ENCODE results near the gene RPS6KB1.
"Not testable (repeated sequence)": the region's sequence is repeated elsewhere in the genome, so short reads cannot be mapped to it uniquely, and the experiment has no call there.

Gene RPS6KB1

GRCh38 chr17:59892924-59893675 is at the start of gene RPS6KB1, which contains the start of gene TUBD1:
Gene RPS6KB1, plus strand, starts transcription at chr17:59893121. Its CDS starts 64 bp downstream, at chr17:59893185.
Gene TUBD1, minus strand, starts transcription at chr17:59892943. Its CDS starts 1,941 bp downstream, at chr17:59891002.
- peak; percentile 95 for DNase-seq (ENCODE audit: low read depth)

DNA sequence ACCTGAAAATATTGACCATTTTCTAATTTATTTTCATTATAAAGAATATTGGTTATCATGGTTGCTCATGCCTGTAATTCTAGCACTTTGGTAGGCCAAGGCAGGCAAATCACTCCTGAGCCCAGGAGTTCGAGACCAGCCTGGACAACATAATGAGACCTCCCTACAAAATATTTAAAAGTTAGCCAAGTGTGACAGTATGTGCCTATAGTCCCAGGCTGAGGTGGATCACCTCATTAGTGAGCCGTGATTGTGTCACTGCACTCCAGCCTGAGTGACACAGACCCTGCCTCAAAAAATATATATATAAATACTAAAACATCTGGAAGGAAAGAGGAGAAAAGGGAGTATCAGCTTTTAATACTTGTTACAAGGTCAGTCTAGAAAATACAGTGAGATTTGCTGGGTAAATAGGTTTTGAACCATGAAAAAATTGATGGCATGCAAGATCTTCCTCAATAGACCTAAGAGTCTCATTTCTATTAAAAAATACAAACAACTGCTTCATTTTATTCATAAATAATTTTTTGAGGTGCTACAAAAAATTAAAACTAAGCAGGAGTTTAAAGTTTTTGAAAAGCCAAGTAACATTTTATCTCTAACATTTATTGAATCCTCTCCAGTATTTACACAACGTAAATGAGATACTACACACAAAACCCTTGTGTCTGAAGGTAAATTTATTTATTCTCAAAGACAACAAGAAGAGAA is 47.9 kb upstream of the RPS6KB1 start:
- DNase-seq (ENCODE audit: low read depth): no peak

DNA sequence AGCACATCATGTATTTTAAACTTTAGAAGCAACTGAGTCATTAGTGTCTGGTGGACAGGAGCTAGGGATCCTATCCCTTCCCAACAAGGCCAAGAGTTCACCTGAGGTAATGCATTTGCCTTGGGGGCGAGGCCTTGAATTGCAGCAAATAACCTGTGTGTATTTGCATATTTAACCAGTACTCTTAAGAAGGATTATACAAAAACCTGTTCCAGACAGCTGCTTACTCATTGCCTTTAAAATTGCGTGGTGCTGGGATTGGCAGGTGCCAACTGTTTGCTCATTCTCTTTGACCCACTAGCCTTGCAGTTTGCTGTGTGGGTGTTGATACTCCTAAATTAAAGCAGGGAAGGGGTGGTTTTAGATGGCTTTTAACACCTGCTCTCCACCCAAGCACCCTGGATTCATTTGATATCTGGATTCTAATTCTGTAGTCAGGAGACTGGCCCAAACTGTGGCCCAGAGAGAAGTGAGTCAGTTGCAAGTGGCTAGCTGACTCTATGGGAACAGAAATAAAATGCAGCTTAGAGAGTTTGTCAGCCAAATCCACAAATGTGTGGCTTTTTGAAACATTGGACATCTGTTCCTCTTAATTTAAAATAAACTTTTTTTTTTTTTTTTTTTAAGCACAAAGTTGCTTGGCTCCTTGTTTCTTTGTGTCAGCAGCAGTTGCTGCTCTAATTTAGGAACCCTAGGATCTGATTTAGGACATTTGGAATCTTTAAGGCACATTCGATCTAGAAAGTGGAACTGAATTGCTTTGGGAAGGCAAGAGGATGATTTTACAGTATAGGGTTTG is 47.1 kb upstream of the RPS6KB1 start:
- DNase-seq (ENCODE audit: low read depth): no peak

- no peak for DNase-seq (ENCODE audit: low read depth)
Measured at GRCh38 chr17:59846394-59847165, 46.3 kb upstream of the RPS6KB1 start.

- no peak for DNase-seq (ENCODE audit: low read depth)
Measured at GRCh38 chr17:59848385-59848668, 44.6 kb upstream of the RPS6KB1 start.

DNA sequence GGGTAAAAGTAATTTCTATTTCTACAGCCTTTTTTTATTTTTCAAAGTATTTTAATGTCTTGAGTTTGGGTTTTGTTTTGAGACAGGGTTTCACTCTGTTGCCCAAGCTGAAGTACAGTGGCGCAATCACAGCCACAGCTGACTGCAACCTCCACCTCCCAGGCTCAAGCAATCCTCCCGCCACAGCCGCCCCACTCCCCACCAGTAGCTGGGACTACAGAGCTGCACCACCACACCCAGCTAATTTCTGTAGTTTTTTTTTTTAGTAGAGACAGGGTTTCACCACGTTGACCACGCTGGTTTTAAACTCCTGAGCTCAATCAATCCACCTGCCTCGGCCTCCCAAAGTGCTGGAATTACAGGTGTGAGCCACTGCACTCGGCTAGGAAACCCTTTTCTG is 44.1 kb upstream of the RPS6KB1 start:
- DNase-seq (ENCODE audit: low read depth): no peak

GRCh38 chr17:59850311-59850710 is 42.6 kb upstream of the RPS6KB1 start:
- not testable (repeated sequence) for DNase-seq (ENCODE audit: low read depth)

- no peak for DNase-seq (ENCODE audit: low read depth)
Measured at GRCh38 chr17:59851439-59852375, 41.2 kb upstream of the RPS6KB1 start.

GRCh38 chr17:59852847-59853167 is 40.1 kb upstream of the RPS6KB1 start:
- not testable (repeated sequence) for DNase-seq (ENCODE audit: low read depth)

GRCh38 chr17:59853168-59853918 is 39.6 kb upstream of the RPS6KB1 start:
- DNase-seq (ENCODE audit: low read depth): no peak

GRCh38 chr17:59853919-59854729 is 38.8 kb upstream of the RPS6KB1 start:
- not testable (repeated sequence) for DNase-seq (ENCODE audit: low read depth)

DNA sequence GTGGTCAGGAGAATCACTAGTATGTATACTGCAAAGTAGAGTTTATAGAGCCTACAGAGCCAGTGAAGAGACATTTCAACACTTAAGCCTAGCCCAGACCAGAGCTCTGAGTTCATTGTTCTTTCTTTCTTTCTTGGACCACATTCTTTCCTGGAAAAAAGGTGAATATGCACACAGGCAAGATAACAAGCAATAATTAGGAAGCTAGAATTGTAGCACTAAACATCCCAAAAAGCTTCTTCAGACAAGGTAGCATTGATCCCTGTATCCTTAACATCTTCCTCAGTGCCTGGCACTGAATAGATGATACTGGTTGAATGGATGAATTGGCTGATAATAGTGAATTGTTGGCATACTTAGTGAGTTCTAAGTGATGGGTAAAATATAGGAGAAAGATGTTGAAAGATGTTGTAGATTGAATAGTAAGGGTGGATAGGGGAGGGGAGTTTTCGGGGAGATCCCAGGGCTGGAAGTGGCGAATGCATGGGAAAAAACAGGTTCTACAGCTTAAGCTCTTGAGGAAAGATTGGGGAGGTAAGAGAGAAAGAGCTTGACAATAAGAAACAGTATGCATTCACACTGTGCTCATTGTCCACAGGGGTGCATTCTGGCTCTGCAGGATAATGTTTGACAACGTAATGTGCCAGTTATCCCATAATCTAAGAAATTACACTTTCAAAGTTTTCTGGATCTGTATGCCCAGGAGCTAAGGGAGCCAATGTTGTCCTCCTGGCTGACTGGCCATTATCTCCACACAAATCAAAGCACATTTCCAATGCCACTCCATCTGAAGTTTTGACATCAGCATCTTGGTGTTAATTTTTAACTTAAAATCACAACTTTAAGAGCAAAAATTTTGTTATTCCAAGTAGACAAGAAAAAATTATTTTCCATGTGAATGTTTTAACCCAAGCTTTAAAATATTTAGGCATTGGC is 35.8 kb upstream of the RPS6KB1 start:
- no peak for DNase-seq (ENCODE audit: low read depth)

- DNase-seq (ENCODE audit: low read depth): no peak
Measured at GRCh38 chr17:59858167-59858816, 34.6 kb upstream of the RPS6KB1 start.

GRCh38 chr17:59858932-59859331 is 34.0 kb upstream of the RPS6KB1 start:
- DNase-seq (ENCODE audit: low read depth): no peak

- no peak for DNase-seq (ENCODE audit: low read depth)
Measured at GRCh38 chr17:59859444-59860025, 33.4 kb upstream of the RPS6KB1 start.

DNA sequence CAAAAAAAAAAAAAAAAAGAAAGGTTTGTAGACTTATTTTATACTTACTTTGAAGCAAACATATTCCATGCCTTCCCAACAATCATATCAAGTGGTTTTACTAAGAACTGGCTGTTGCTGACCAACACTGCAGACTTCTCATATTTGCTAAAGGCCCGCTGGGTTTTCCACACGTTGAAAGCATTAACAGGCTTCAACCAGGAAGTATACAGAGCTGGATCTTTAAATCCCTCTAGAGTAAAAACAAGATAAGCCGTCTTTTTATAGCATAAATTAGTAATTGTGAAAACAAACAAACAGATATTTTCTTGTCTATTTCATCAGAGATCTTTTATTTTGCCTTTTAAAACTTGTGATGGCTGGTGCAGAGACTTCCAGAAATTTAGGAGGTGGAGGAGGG is 29.3 kb upstream of the RPS6KB1 start:
- DNase-seq (ENCODE audit: low read depth): no peak

DNA sequence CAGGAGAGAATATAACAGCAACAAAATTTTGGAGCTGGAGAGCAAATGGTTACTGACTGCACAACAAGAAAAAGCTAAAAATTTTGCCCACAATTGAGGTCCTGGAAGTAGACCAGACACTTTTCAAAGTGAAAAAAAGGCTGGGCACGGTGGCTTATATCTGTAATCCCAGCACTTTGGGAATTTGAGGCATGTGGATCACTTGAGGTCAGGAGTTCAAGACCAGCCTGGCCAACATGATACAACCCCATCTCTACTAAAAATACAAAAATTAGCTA is 23.0 kb upstream of the RPS6KB1 start:
- DNase-seq (ENCODE audit: low read depth): no peak

DNA sequence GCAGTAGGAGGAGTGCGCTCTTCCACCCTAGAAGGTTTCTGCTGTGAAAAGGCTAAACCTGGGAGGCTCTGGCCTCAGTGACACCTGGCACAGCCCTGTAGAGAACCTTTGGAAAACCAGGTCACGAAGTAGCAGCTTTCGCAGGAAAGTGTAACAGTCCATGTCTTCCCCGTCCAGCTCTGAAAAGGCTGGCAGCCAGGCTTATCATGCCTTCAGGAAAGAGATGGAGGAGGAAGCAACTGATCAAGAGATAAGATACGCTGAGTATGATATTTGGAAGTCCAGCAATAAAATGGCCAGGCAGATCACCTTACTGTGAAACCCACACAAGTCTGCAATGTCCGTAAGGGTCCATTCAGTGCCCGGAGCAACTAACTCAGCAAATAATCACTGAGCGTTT is 22.4 kb upstream of the RPS6KB1 start:
- no peak for DNase-seq (ENCODE audit: low read depth)
